HL-60 (cell line): Measurements from ENCODE around the gene SUOX.
"Not testable (repeated sequence)": the region's sequence is repeated elsewhere in the genome, so short reads cannot be mapped to it uniquely, and the experiment has no call there.

Experiments used
- GABPA ChIP-seq: IDR thresholded peaks from 2 replicates; pipeline ENCODE4 v1.6.1; 2012; ENCODE audit warnings: low read depth
- POLR2AphosphoS5 ChIP-seq: IDR thresholded peaks from 2 replicates; pipeline ENCODE4 v1.6.1; 2012; ENCODE audit warnings: low read depth
- SPI1 ChIP-seq: IDR thresholded peaks from 2 replicates; pipeline ENCODE4 v1.6.1; 2012; ENCODE audit warnings: low read depth, mild to moderate bottlenecking, borderline replicate concordance
- TF ChIP-seq, protein P1 (sequence below): IDR thresholded peaks from one replicate; pipeline ENCODE4 v1.5.1; 2011; ENCODE audit warnings: low read length, control low read depth, inconsistent platforms; ENCODE audit not compliant: insufficient read depth
- TF ChIP-seq, protein P2 (sequence below): IDR thresholded peaks from 2 replicates; pipeline ENCODE4 v1.6.1; 2012; ENCODE audit warnings: low read depth; ENCODE audit not compliant: insufficient replicate concordance

DNA sequence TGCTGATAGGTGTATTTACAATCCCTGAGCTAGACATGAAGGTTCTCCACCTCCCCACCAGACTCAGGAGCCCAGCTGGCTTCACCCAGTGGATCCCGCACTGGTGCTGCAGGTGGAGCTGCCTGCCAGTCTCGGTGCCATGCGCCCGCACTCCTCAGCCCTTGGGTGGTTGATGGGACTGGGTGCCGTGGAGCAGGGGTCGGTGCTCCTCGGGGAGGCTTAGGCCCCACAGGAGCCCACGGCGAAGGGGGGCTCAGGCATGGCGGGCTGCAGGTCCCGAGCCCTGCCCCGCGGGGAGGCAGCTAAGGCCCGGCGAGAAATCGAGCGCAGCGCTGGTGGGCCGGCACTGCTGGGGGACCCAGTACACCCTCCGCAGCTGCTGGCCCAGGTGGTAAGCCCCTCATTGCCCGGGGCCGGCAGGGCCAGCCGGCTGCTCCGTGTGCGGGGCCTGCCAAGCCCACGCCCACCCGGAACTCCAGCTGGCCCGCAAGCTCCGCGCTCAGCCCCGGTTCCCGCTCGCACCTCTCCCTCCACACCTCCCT is 3.0 kb downstream of the SUOX start:
- TF ChIP-seq POLR2AphosphoS5, GABPA, SPI1: not testable (repeated sequence)
- TF ChIP-seq, protein P1, sequence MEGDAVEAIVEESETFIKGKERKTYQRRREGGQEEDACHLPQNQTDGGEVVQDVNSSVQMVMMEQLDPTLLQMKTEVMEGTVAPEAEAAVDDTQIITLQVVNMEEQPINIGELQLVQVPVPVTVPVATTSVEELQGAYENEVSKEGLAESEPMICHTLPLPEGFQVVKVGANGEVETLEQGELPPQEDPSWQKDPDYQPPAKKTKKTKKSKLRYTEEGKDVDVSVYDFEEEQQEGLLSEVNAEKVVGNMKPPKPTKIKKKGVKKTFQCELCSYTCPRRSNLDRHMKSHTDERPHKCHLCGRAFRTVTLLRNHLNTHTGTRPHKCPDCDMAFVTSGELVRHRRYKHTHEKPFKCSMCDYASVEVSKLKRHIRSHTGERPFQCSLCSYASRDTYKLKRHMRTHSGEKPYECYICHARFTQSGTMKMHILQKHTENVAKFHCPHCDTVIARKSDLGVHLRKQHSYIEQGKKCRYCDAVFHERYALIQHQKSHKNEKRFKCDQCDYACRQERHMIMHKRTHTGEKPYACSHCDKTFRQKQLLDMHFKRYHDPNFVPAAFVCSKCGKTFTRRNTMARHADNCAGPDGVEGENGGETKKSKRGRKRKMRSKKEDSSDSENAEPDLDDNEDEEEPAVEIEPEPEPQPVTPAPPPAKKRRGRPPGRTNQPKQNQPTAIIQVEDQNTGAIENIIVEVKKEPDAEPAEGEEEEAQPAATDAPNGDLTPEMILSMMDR = not testable (repeated sequence)
- TF ChIP-seq, protein P2, sequence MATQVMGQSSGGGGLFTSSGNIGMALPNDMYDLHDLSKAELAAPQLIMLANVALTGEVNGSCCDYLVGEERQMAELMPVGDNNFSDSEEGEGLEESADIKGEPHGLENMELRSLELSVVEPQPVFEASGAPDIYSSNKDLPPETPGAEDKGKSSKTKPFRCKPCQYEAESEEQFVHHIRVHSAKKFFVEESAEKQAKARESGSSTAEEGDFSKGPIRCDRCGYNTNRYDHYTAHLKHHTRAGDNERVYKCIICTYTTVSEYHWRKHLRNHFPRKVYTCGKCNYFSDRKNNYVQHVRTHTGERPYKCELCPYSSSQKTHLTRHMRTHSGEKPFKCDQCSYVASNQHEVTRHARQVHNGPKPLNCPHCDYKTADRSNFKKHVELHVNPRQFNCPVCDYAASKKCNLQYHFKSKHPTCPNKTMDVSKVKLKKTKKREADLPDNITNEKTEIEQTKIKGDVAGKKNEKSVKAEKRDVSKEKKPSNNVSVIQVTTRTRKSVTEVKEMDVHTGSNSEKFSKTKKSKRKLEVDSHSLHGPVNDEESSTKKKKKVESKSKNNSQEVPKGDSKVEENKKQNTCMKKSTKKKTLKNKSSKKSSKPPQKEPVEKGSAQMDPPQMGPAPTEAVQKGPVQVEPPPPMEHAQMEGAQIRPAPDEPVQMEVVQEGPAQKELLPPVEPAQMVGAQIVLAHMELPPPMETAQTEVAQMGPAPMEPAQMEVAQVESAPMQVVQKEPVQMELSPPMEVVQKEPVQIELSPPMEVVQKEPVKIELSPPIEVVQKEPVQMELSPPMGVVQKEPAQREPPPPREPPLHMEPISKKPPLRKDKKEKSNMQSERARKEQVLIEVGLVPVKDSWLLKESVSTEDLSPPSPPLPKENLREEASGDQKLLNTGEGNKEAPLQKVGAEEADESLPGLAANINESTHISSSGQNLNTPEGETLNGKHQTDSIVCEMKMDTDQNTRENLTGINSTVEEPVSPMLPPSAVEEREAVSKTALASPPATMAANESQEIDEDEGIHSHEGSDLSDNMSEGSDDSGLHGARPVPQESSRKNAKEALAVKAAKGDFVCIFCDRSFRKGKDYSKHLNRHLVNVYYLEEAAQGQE = not testable (repeated sequence)
